ENCODE measurements around the gene PAFAH1B1. TPM values are rescaled to one million over a fixed set of nuclear protein-coding genes. Genes with fewer than 3 reads are reported as not detected.

PAFAH1B1 gene
- total and polyA plus RNA-seq, 12 donors: 42.4 to 166 (median 96.3) TPM

DNA sequence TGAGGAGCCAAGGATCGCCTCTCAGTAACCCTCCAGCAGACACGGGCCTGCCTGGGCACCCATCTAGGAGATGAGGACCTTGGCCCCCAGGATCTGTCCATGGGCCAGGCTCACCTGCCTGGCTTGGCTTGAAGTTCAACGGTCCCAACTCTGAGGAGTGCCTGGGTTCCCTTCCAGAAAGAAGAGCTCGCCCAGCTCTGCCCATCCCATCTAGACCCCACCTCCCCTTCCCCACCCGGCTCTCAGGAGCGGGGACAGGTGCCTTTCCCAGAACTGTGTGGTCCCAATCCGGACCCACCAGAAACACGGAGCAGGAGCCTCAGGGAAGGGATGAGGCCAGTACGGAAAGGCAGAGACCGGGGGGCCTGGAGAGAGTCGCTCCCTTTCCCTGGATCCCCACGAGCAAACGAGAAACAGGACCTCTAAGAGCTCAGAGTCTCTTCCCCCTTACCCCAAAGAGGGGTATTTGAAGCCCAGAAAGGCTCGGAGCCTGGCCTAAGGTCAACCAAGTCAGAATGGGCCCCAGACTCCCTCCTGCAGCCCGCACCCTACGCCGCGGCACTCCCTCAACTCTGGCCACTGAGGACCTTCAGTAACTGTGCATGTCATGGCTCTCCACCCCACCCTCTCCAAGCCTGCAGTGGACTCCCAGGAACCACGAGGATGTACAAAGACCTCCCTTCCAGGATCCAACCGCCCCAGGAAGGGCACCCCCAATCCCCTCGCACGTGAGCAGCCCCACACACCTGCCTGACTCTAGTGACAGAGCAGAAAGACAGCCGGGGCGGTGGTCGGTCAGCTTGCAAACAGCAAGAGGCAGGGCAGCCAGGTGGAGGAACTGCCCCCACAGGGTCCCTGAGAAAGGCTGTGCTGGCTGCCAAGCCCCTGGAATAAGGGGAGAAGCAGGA, 112.7 kb downstream of the PAFAH1B1 start:
- no peaks in the 10 kb centered on the region for H3K27me3 ChIP-seq
- H3K9me3 ChIP-seq (replicated peaks in 1 of 3): no peaks in the 10 kb centered on the region
- peaks cover 65 to 74% of the 10 kb centered on the region in 2 donors for H3K4me1 ChIP-seq (replicated peaks in 1 of 2)
- DNase-seq: peak in 3 of 7 donors; percentile 48 to 54 (median 49)
- WGBS, 4 donors: 48 to 92% (median 78%) methylated on average over 8 to 25 of the region's 25 CpGs
- H3K36me3 ChIP-seq (replicated peaks in 1 of 2): peaks cover 0 to 27% of the 10 kb centered on the region in 2 donors
- peak overlapping the region in 1 of 4 donors; percentile 86 for H3K4me3 ChIP-seq
- TF ChIP-seq, protein P1, sequence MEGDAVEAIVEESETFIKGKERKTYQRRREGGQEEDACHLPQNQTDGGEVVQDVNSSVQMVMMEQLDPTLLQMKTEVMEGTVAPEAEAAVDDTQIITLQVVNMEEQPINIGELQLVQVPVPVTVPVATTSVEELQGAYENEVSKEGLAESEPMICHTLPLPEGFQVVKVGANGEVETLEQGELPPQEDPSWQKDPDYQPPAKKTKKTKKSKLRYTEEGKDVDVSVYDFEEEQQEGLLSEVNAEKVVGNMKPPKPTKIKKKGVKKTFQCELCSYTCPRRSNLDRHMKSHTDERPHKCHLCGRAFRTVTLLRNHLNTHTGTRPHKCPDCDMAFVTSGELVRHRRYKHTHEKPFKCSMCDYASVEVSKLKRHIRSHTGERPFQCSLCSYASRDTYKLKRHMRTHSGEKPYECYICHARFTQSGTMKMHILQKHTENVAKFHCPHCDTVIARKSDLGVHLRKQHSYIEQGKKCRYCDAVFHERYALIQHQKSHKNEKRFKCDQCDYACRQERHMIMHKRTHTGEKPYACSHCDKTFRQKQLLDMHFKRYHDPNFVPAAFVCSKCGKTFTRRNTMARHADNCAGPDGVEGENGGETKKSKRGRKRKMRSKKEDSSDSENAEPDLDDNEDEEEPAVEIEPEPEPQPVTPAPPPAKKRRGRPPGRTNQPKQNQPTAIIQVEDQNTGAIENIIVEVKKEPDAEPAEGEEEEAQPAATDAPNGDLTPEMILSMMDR (IDR thresholded peaks at IDR 0.05): no peak
- no peak for TF ChIP-seq POLR2A (IDR thresholded peaks at IDR 0.05)
- H3K27ac ChIP-seq: peak overlapping the region; percentile 48 to 96 (median 86)
- intact Hi-C loops (cut with DNase I): no loop called here

DNA sequence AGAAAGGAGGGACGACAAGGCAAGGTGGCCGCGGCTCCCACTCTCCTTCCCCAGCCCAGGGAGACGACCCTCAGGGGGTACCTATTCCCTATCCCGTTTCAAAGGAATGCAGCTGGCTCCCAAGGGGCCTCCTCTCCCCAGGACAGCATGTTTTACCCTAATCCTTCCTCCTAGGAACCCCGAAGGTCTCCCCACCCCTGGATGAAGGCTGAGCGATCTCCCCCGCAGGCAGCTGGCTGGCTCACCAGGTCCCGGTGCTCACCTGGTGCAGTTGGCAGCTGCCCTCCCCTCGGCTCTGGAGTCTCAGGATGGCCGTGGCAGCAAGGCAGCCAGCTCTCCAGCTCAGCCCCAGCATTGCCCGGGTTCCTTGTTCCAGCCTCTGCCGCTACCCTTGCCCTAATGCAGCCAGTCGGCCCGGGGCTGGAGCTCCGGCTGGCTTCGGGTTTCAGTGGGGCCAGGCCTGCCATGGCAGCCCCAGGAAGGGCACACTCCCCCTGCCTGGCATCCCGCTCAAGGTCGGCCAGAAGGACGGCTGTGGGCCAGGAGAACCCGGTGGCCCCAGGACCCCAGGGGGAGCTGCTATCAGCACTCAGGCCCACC, 113.6 kb downstream of the PAFAH1B1 start:
- intact Hi-C loops (cut with DNase I): no loop called here
- peak in 1 of 2 donors; percentile 3 for TF ChIP-seq POLR2A (IDR thresholded peaks at IDR 0.05)
- TF ChIP-seq, protein P1 (IDR thresholded peaks at IDR 0.05): no peak
- no peaks in the 10 kb centered on the region for H3K27me3 ChIP-seq
- peaks cover 0 to 19% of the 10 kb centered on the region in 2 donors for H3K36me3 ChIP-seq (replicated peaks in 1 of 2)
- peak; percentile 49 to 69 (median 62) for DNase-seq
- peak overlapping the region in 2 of 4 donors; percentile 18 to 86 for H3K4me3 ChIP-seq
- WGBS, 4 donors: 35 to 52% (median 46%) methylated on average over 10 to 20 of the region's 21 CpGs
- peak overlapping the region; percentile 60 to 96 (median 86) for H3K27ac ChIP-seq
- no peaks in the 10 kb centered on the region for H3K9me3 ChIP-seq (replicated peaks in 1 of 3)
- H3K4me1 ChIP-seq (replicated peaks in 1 of 2): peaks cover 65 to 75% of the 10 kb centered on the region in 2 donors

DNA sequence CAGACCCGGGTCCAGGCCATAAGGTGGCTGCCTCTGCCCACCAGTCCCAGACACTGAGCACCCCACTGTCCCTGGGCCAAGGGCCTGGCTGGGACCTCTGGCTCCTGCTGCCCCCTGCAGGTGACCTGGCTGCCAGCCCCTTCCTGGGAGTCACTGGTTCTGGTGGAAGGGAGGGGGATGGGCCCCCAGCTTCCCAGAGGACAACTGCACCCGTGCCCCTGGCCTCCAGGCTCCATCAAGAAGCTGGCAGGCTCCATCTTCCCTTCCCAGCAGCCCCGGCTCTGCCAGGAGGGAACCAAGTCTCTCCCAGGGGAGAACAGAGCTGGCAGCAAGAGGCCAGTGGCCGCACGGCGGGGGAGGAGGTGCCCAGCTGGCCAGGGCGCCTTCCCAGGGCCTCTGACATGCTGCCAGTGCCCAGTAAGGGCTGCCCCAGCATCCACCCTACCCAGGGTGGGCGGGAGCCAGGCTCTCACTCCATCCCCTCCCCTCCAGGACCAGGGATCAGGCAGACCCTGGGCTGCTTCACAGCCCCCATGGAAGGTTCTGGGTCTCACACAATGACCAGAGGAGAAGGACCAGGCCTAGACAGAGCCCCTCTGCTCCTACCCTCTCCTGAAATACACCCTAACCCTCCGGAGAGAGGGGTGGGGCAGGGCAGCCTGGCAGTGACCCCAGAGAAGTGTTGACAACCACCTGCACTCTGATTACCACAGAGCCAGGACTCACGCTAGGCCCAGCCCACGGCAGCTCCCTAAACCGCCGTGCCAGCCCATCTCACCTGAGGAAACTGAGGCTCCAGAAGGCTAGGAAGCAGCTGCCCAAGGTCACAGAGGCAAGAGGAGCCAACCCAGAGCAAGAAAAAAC, 114.5 kb downstream of the PAFAH1B1 start:
- peak overlapping the region in 1 of 4 donors; percentile 86 for H3K4me3 ChIP-seq
- intact Hi-C loops (cut with DNase I): no loop called here
- peaks cover 72 to 82% of the 10 kb centered on the region in 2 donors for H3K4me1 ChIP-seq (replicated peaks in 1 of 2)

More for the DNA sequence above, 114.5 kb downstream of the PAFAH1B1 start:
- DNase-seq: peak; percentile 82 to 92 (median 91)
- WGBS, 4 donors: 40 to 69% (median 44%) methylated on average over 5 to 13 of the region's 13 CpGs
- TF ChIP-seq POLR2A (IDR thresholded peaks at IDR 0.05): peak in 1 of 2 donors; percentile 66
- TF ChIP-seq, protein P1 (IDR thresholded peaks at IDR 0.05): peak; percentile 16 to 67 (median 52)
- no peaks in the 10 kb centered on the region for H3K27me3 ChIP-seq
- no peaks in the 10 kb centered on the region for H3K9me3 ChIP-seq (replicated peaks in 1 of 3)
- H3K27ac ChIP-seq: peak overlapping the region; percentile 60 to 96 (median 86)
- peaks cover 0 to 9% of the 10 kb centered on the region in 2 donors for H3K36me3 ChIP-seq (replicated peaks in 1 of 2)

All from adrenal gland (tissue), 12 donors.